Measurements from ENCODE around the gene PWWP2B.
"Not testable (repeated sequence)": the region's sequence is repeated elsewhere in the genome, so short reads cannot be mapped to it uniquely, and the experiment has no call there.

PWWP2B gene

GRCh38 chr10:132420981-132421846 is 24.2 kb downstream of the PWWP2B start:
- peak; percentile 48 for DNase-seq

- peak; percentile 75 for DNase-seq
Measured at GRCh38 chr10:132421847-132422751, 25.1 kb downstream of the PWWP2B start.

- peak; percentile 77 for DNase-seq
Measured at GRCh38 chr10:132422903-132423825, 26.2 kb downstream of the PWWP2B start.

GRCh38 chr10:132423966-132424861 is 27.2 kb downstream of the PWWP2B start:
- DNase-seq, result peak; percentile 62

GRCh38 chr10:132425029-132425756 is 28.2 kb downstream of the PWWP2B start:
- DNase-seq, result no peak

- DNase-seq, result no peak
Measured at GRCh38 chr10:132425757-132426155, 28.8 kb downstream of the PWWP2B start.

GRCh38 chr10:132427006-132427771 is 30.2 kb downstream of the PWWP2B start:
- DNase-seq, result no peak

- DNase-seq, result no peak
Measured at GRCh38 chr10:132427939-132428367, 31.0 kb downstream of the PWWP2B start.

GRCh38 chr10:132428486-132428995 is 31.5 kb downstream of the PWWP2B start:
- DNase-seq, result no peak

- DNase-seq, result peak; percentile 85
Measured at GRCh38 chr10:132429281-132430230, 32.6 kb downstream of the PWWP2B start.

- DNase-seq, result no peak
Measured at GRCh38 chr10:132430231-132430743, 33.3 kb downstream of the PWWP2B start.

- DNase-seq, result no peak
Measured at GRCh38 chr10:132430861-132431271, 33.9 kb downstream of the PWWP2B start.

GRCh38 chr10:132431537-132432175 is 34.7 kb downstream of the PWWP2B start:
- DNase-seq, result no peak

GRCh38 chr10:132432176-132432540 is 35.2 kb downstream of the PWWP2B start:
- no peak for DNase-seq

GRCh38 chr10:132433671-132434340 is 36.8 kb downstream of the PWWP2B start:
- no peak for DNase-seq

- no peak for DNase-seq
Measured at GRCh38 chr10:132434405-132435005, 37.5 kb downstream of the PWWP2B start.

- not testable (repeated sequence) for DNase-seq
Measured at GRCh38 chr10:132435320-132435719, 38.3 kb downstream of the PWWP2B start.
